RWPE1 (cell line): ENCODE measurements around the gene CDS2.

Source experiments
- CTCF ChIA-PET: fragments of 350-600 bp; sonication (Branson Sonifier 250); formaldehyde crosslinking; extraction: SDS; loops from one replicate; lab custom pipeline; 2021; lab: Yijun Ruan, JAX
- POLR2A ChIA-PET: fragments of 400-600 bp; formaldehyde crosslinking; extraction: SDS; loops from one replicate; lab custom pipeline; 2020; ENCODE audit warnings: antibody characterized with exemption; ENCODE audit not compliant: low non-redundant PET; lab: Yijun Ruan, JAX
- DNase-seq: peaks from one replicate; pipeline ENCODE4 v3.0.0; 2012; ENCODE audit warnings: low spot score
- H3K27ac ChIP-seq: fragments of 450-650 bp; 2 replicates; pipeline ENCODE4 v1.5.1; 2017
- TF ChIP-seq, protein P1 (sequence below): fragments of 450-650 bp; conservative IDR thresholded peaks from 2 replicates; pipeline ENCODE4 v1.5.1; 2017; ENCODE audit warnings: low read depth, mild to moderate bottlenecking

Gene CDS2

DNA sequence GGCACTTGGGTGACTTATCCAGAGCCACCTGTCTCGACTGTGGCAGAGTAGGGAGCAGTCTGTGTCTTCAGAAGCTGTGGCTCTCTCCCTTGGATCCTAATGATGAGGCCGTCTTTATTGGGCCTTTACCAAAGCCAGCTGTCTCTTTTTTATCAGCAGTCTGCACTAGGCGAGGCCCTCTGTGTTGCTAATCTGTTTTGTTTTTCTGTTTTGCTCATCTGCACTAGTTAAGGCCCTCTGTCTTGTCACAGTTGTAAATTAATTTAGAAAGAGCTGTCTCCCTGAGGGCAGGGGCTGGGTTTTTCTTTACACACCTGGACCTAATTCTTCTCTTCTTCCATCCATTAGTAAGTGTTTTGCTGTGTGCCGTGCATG lies 45.0 kb downstream of the CDS2 start:
- DNase-seq = no peak
- POLR2A ChIA-PET = no interaction called here
- H3K27ac ChIP-seq = no peak overlapping the region
- TF ChIP-seq, protein P1, sequence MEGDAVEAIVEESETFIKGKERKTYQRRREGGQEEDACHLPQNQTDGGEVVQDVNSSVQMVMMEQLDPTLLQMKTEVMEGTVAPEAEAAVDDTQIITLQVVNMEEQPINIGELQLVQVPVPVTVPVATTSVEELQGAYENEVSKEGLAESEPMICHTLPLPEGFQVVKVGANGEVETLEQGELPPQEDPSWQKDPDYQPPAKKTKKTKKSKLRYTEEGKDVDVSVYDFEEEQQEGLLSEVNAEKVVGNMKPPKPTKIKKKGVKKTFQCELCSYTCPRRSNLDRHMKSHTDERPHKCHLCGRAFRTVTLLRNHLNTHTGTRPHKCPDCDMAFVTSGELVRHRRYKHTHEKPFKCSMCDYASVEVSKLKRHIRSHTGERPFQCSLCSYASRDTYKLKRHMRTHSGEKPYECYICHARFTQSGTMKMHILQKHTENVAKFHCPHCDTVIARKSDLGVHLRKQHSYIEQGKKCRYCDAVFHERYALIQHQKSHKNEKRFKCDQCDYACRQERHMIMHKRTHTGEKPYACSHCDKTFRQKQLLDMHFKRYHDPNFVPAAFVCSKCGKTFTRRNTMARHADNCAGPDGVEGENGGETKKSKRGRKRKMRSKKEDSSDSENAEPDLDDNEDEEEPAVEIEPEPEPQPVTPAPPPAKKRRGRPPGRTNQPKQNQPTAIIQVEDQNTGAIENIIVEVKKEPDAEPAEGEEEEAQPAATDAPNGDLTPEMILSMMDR = no peak
- CTCF ChIA-PET = no interaction called here

- H3K27ac ChIP-seq = no peak overlapping the region
- POLR2A ChIA-PET = no interaction called here
- CTCF ChIA-PET = no interaction called here
- TF ChIP-seq, protein P1 = no peak
- DNase-seq = no peak
These were observed 45.4 kb downstream of the CDS2 start for GRCh38 chr20:5172167-5172601.

- POLR2A ChIA-PET = no interaction called here
- CTCF ChIA-PET = no interaction called here
- no peak for DNase-seq
- no peak overlapping the region for H3K27ac ChIP-seq
- TF ChIP-seq, protein P1 = no peak
These were observed 46.2 kb downstream of the CDS2 start for GRCh38 chr20:5172903-5173463.

- POLR2A ChIA-PET = no interaction called here
- DNase-seq = no peak
- H3K27ac ChIP-seq = no peak overlapping the region
- CTCF ChIA-PET = no interaction called here
- TF ChIP-seq, protein P1 = no peak
These were observed 46.9 kb downstream of the CDS2 start for GRCh38 chr20:5173751-5174150.

- POLR2A ChIA-PET = no interaction called here
- CTCF ChIA-PET = no interaction called here
- no peak overlapping the region for H3K27ac ChIP-seq
- TF ChIP-seq, protein P1 = no peak
- no peak for DNase-seq
These were observed 50.3 kb downstream of the CDS2 start for GRCh38 chr20:5177071-5177470.

- TF ChIP-seq, protein P1 = no peak
- DNase-seq = no peak
- CTCF ChIA-PET = no interaction called here
- H3K27ac ChIP-seq = no peak overlapping the region
- POLR2A ChIA-PET = no interaction called here
These were observed 51.2 kb downstream of the CDS2 start for GRCh38 chr20:5178046-5178445.
